Prostate gland (tissue), 2 donors: Measurements from ENCODE around the gene ADCY7.

ENCODE experiments used
- POLR2A ChIP-seq: fragments of 450-650 bp; IDR thresholded peaks from one replicate; pipeline ENCODE4 v1.6.1; 2016; ENCODE audit warnings: antibody characterized with exemption, mild to moderate bottlenecking
- POLR2AphosphoS5 ChIP-seq: sonication (generic); formaldehyde crosslinking; IDR thresholded peaks from one replicate; pipeline ENCODE4 v1.6.1; 2017; ENCODE audit warnings: antibody characterized with exemption
- TF ChIP-seq, protein P1 (sequence below), 4 experiments: fragments of 200-600 bp in 2 of 4; fragments of 450-650 bp in 2 of 4; sonication (generic) in 2 of 4; IDR thresholded peaks; 1 replicate in 3 of 4; 2 replicates in 1 of 4; pipeline ENCODE4 v1.5.1; 2016 to 2019; ENCODE audit warnings: antibody characterized with exemption in 4 of 4, mild to moderate bottlenecking in 2 of 4, moderate library complexity in 2 of 4

GRCh38 chr16:50267651-50268050 is 1.3 kb downstream of the ADCY7 start:
- TF ChIP-seq, protein P1, sequence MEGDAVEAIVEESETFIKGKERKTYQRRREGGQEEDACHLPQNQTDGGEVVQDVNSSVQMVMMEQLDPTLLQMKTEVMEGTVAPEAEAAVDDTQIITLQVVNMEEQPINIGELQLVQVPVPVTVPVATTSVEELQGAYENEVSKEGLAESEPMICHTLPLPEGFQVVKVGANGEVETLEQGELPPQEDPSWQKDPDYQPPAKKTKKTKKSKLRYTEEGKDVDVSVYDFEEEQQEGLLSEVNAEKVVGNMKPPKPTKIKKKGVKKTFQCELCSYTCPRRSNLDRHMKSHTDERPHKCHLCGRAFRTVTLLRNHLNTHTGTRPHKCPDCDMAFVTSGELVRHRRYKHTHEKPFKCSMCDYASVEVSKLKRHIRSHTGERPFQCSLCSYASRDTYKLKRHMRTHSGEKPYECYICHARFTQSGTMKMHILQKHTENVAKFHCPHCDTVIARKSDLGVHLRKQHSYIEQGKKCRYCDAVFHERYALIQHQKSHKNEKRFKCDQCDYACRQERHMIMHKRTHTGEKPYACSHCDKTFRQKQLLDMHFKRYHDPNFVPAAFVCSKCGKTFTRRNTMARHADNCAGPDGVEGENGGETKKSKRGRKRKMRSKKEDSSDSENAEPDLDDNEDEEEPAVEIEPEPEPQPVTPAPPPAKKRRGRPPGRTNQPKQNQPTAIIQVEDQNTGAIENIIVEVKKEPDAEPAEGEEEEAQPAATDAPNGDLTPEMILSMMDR (IDR thresholded peaks at IDR 0.05) = no peak
- no peak for TF ChIP-seq POLR2AphosphoS5
- TF ChIP-seq POLR2A = no peak
